Mesodermal cell (in vitro differentiated cells): Measurements from ENCODE around the gene ERCC4.

Source experiments
- H3K27ac ChIP-seq: 2 replicates; pipeline ENCODE4 v1.7.0; 2013; ENCODE audit warnings: mild to moderate bottlenecking, low read depth, low read length, moderate library complexity; ENCODE audit not compliant: severe bottlenecking
- H3K36me3 ChIP-seq: 2 replicates; pipeline ENCODE4 v1.7.1; 2013; ENCODE audit warnings: mild to moderate bottlenecking, low read length, moderate library complexity; ENCODE audit not compliant: control insufficient read depth, insufficient read depth
- H3K4me1 ChIP-seq: one replicate; pipeline ENCODE4 v1.7.1; 2013; ENCODE audit warnings: mild to moderate bottlenecking, low read length; ENCODE audit not compliant: insufficient read depth, control insufficient read depth, poor library complexity, severe bottlenecking
- H3K4me3 ChIP-seq: 2 replicates; pipeline ENCODE4 v1.7.0; 2013; ENCODE audit warnings: low read length, control low read depth, mild to moderate bottlenecking; ENCODE audit not compliant: insufficient read depth, poor library complexity, severe bottlenecking; ENCODE audit errors: extremely low read depth
- H3K9me3 ChIP-seq: 2 replicates; pipeline ENCODE4 v1.7.1; 2013; ENCODE audit warnings: mild to moderate bottlenecking, low read length, moderate library complexity; ENCODE audit not compliant: control insufficient read depth
- WGBS, 2 experiments: methylation state at CpG; one replicate each; pipeline ENCODE4 v1.1.5; 2013; ENCODE audit warnings: missing lambda C conversion rate in 2 of 2; ENCODE audit not compliant: insufficient coverage in 2 of 2; 5-methylcytosine and 5-hydroxymethylcytosine counted together

The ERCC4 gene

DNA sequence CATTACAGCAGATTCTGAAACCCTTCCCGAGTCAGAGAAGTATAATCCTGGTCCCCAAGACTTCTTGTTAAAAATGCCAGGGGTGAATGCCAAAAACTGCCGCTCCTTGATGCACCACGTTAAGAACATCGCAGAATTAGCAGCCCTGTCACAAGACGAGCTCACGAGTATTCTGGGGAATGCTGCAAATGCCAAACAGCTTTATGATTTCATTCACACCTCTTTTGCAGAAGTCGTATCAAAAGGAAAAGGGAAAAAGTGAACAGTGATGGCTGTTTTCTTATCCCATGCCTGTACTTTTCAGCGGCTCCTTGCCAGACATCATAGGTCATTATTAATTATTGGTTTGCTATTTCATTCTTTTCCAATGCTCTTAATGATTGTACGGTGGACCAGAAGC, 28.1 kb downstream of the ERCC4 start:
- Histone ChIP-seq H3K4me1 (peaks cover 3% of the 10 kb centered on the region), H3K27ac (no peak overlapping the region), H3K4me3 (no peak overlapping the region), H3K36me3 (peaks cover 34% of the 10 kb centered on the region), H3K9me3 (no peaks in the 10 kb centered on the region)
- WGBS, 2 experiments, result 91 to 97% methylated on average over 7 to 8 of the region's 9 CpGs

- H3K27ac ChIP-seq, result no peak overlapping the region
- H3K9me3 ChIP-seq, result no peaks in the 10 kb centered on the region
- 100% methylated on average over 1 of the region's 5 CpGs; no CpG with 5 or more reads in 1 of the 2 experiments for WGBS, 2 experiments
- peaks cover 3% of the 10 kb centered on the region for H3K4me1 ChIP-seq
- H3K36me3 ChIP-seq, result peaks cover 22% of the 10 kb centered on the region
- H3K4me3 ChIP-seq, result no peak overlapping the region
Observed at GRCh38 chr16:13950821-13951547, 31.0 kb downstream of the ERCC4 start.

GRCh38 chr16:13951611-13952010, 31.7 kb downstream of the ERCC4 start:
- Histone ChIP-seq H3K9me3 (no peaks in the 10 kb centered on the region), H3K36me3 (peaks cover 16% of the 10 kb centered on the region), H3K27ac (no peak overlapping the region), H3K4me3 (no peak overlapping the region), H3K4me1 (peaks cover 8% of the 10 kb centered on the region)
- WGBS, 2 experiments, result 100% methylated on average over 1 of the region's 3 CpGs; no CpG with 5 or more reads in 1 of the 2 experiments

DNA sequence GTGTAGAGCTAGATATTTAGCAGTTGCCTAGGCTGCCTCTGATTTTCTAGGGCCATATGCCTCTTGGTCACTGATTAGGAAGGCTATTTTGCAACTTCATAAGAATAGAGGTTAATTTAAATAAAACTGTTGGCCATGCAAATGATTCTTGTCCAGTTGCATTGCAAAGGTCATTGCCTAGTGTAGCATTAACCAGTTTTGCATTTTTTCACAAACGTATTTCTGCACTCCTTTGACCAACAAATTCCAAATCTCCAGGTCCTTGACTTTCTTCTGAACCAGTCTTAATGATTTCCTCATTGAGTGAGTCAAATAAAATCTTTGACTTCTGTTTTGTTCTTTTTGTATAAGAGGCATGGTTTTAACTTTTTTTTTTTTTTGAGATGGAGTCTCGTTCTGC, 33.5 kb downstream of the ERCC4 start:
- 86 to 89% methylated on average over 1 to 2 of the region's 2 CpGs for WGBS, 2 experiments

GRCh38 chr16:13956635-13957196, 36.8 kb downstream of the ERCC4 start:
- H3K4me1 ChIP-seq, result peaks cover 23% of the 10 kb centered on the region
- WGBS, 2 experiments, result 75 to 79% methylated on average over 7 of the region's 14 CpGs
- H3K36me3 ChIP-seq, result no peaks in the 10 kb centered on the region
- H3K27ac ChIP-seq, result peak overlapping the region; percentile 99
- no peak overlapping the region for H3K4me3 ChIP-seq
- no peaks in the 10 kb centered on the region for H3K9me3 ChIP-seq

More for the DNA sequence above, 33.5 kb downstream of the ERCC4 start:
- Histone ChIP-seq H3K27ac (no peak overlapping the region), H3K4me3 (no peak overlapping the region), H3K36me3 (peaks cover 4% of the 10 kb centered on the region), H3K9me3 (no peaks in the 10 kb centered on the region), H3K4me1 (peaks cover 21% of the 10 kb centered on the region)

DNA sequence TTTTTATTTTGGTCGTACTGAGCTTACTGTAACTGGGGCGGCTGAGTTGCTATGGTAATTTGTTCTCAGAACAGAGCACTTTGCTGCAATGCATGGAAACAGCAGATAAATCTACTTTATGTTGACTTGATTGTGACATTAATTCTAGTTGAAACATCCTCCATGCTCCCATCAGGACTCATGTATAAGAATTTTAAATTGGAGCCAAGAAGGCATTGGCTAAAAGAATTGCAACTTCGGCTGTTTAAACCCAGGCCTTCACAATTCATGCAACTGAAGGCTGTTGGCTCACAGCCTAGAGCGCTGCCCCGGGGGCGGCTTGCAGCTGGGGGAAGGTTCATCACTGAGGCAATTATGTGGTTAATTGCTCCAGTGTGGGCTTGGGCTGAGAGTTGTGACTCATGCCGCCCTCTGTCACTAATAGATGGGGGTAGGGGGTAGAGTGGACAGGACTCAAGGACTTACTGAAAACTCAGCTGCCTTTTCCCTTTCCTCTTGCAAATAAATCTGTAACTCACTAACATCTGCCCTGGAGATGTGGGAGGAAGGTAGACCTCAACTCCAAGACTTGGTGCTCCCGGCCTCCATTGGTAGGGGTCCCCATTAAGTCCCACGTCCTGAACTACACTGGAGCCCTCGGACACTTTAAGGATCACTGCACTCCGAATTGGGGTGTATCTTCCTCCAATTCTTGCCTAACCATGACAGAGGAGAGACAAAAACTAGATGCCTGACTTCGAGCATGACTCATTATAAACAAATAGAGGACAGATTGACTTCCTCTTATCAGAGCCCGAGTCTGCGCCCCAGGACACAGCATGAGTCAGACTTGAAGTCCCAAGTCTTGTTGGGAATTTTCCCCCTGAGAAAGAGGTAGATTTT, 37.5 kb downstream of the ERCC4 start:
- Histone ChIP-seq H3K9me3 (no peaks in the 10 kb centered on the region), H3K4me3 (peak overlapping the region; percentile 5), H3K4me1 (peaks cover 23% of the 10 kb centered on the region), H3K36me3 (no peaks in the 10 kb centered on the region), H3K27ac (peak overlapping the region; percentile 99)
- 23 to 34% methylated on average over 6 to 13 of the region's 14 CpGs for WGBS, 2 experiments

DNA sequence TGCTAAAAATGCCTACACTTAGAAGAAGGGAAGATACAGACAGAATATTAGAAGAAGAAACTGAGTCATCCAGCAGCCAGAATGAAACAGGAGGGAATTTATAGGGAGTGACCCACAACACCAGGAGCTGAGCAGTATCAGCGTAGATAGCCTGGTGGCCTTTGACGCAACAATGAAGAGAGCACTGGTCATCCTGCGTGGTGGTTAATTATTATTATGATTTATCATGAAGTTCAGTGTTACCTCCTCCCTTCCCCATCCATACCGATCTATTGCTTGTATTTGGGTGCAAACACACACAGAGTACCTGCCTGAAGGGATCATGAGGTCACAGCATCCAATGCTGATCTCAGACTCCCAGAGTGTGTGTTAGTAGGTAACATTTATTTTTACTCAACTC, 38.5 kb downstream of the ERCC4 start:
- Histone ChIP-seq H3K4me1 (peaks cover 23% of the 10 kb centered on the region), H3K9me3 (no peaks in the 10 kb centered on the region), H3K27ac (peak overlapping the region; percentile 23), H3K4me3 (no peak overlapping the region), H3K36me3 (no peaks in the 10 kb centered on the region)
- WGBS, 2 experiments, result 83 to 100% methylated on average over 1 of the region's 4 CpGs

DNA sequence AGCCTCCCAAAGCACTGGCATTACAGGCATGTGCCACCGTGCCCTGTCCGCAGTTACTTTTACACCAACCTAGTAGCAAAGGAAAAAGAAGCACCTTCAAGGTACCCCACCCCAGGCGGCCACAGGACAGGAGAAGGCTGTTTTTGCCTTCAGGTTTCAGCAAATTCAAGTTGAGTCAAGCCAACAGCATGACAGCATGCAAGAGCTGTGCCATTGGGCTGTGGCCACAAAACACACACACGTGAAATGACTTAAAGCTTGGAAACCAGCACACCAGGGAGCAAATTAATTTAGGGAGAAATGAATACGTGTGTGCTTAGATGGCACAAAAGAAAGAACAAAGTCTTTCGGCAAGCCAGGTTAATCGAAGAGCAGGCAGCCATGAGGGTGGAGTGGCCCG, 39.7 kb downstream of the ERCC4 start:
- H3K4me3 ChIP-seq, result no peak overlapping the region
- H3K27ac ChIP-seq, result no peak overlapping the region
- 95 to 96% methylated on average over 7 of the region's 8 CpGs for WGBS, 2 experiments
- H3K36me3 ChIP-seq, result no peaks in the 10 kb centered on the region
- H3K4me1 ChIP-seq, result peaks cover 23% of the 10 kb centered on the region
- no peaks in the 10 kb centered on the region for H3K9me3 ChIP-seq

GRCh38 chr16:13961099-13961811, 41.3 kb downstream of the ERCC4 start:
- no peak overlapping the region for H3K4me3 ChIP-seq
- peaks cover 18% of the 10 kb centered on the region for H3K4me1 ChIP-seq
- H3K9me3 ChIP-seq, result no peaks in the 10 kb centered on the region
- no peak overlapping the region for H3K27ac ChIP-seq
- WGBS, 2 experiments, result 92 to 95% methylated on average over 6 of the region's 8 CpGs
- H3K36me3 ChIP-seq, result no peaks in the 10 kb centered on the region

GRCh38 chr16:13962232-13962631, 42.3 kb downstream of the ERCC4 start:
- H3K27ac ChIP-seq, result no peak overlapping the region
- H3K9me3 ChIP-seq, result no peaks in the 10 kb centered on the region
- WGBS, 2 experiments, result 80% methylated on average over 1 of the region's 1 CpG; no CpG with 5 or more reads in 1 of the 2 experiments
- H3K36me3 ChIP-seq, result no peaks in the 10 kb centered on the region
- H3K4me3 ChIP-seq, result no peak overlapping the region
- H3K4me1 ChIP-seq, result peaks cover 8% of the 10 kb centered on the region
